H9 (cell line): Measurements from ENCODE around the gene RAPH1. TPM values are rescaled to one million over a fixed set of nuclear protein-coding genes. Genes with fewer than 3 reads are reported as not detected.

Experiments used
- DNase-seq: peaks from one replicate; pipeline ENCODE4 v3.0.0-alpha.2; 2017
- H2AFZ ChIP-seq: one replicate; pipeline ENCODE4 v1.6.1; 2013; ENCODE audit warnings: mild to moderate bottlenecking, low read length, control low read depth, moderate library complexity
- H2AK5ac ChIP-seq: 2 replicates; pipeline ENCODE4 v1.6.1; 2013; ENCODE audit warnings: low read length, control low read depth, mixed read lengths; ENCODE audit not compliant: insufficient read length
- H2BK120ac ChIP-seq: one replicate; pipeline ENCODE4 v1.6.1; 2013; ENCODE audit warnings: low read depth, mild to moderate bottlenecking, low read length, control low read depth, inconsistent platforms; ENCODE audit not compliant: poor library complexity, severe bottlenecking
- H2BK12ac ChIP-seq: 2 replicates; pipeline ENCODE4 v1.6.1; 2013; ENCODE audit warnings: low read length, control low read depth, mixed read lengths, low read depth; ENCODE audit not compliant: insufficient read length
- H2BK15ac ChIP-seq: 2 replicates; pipeline ENCODE4 v1.6.1; 2013; ENCODE audit warnings: low read depth, low read length, control low read depth
- H2BK20ac ChIP-seq: one replicate; pipeline ENCODE4 v1.6.1; 2013; ENCODE audit warnings: low read depth, mild to moderate bottlenecking, low read length, control low read depth, inconsistent platforms; ENCODE audit not compliant: poor library complexity, severe bottlenecking
- H2BK5ac ChIP-seq: 2 replicates; pipeline ENCODE4 v1.6.1; 2013; ENCODE audit warnings: low read length, control low read depth, mixed read lengths; ENCODE audit not compliant: insufficient read length
- H3K14ac ChIP-seq: 2 replicates; pipeline ENCODE4 v1.6.1; 2013; ENCODE audit warnings: low read length, control low read depth; ENCODE audit not compliant: insufficient read depth
- H3K18ac ChIP-seq: 2 replicates; pipeline ENCODE4 v1.6.1; 2013; ENCODE audit warnings: low read depth, mild to moderate bottlenecking, mixed read lengths, low read length, control low read depth; ENCODE audit not compliant: insufficient read length
- H3K23ac ChIP-seq: 2 replicates; pipeline ENCODE4 v1.6.1; 2013; ENCODE audit warnings: low read length, control low read depth, mixed read lengths, low read depth; ENCODE audit not compliant: insufficient read length
- H3K23me2 ChIP-seq: 2 replicates; pipeline ENCODE4 v1.6.1; 2013; ENCODE audit warnings: low read depth, mild to moderate bottlenecking, mixed read lengths, low read length, control low read depth; ENCODE audit not compliant: insufficient read length, poor library complexity, severe bottlenecking
- H3K27ac ChIP-seq: 2 replicates; pipeline ENCODE4 v1.5.1; 2013; ENCODE audit warnings: low read length, control low read depth, mixed read lengths, low read depth; ENCODE audit not compliant: insufficient read length
- H3K27me3 ChIP-seq: 2 replicates; pipeline ENCODE4 v1.6.1; 2013; ENCODE audit warnings: low read length, control low read depth, inconsistent platforms; ENCODE audit not compliant: insufficient read depth
- H3K4ac ChIP-seq: 2 replicates; pipeline ENCODE4 v1.6.1; 2013; ENCODE audit warnings: low read depth, mild to moderate bottlenecking, control low read depth, inconsistent platforms, low read length, moderate library complexity
- H3K4me1 ChIP-seq: 2 replicates; pipeline ENCODE4 v1.6.1; 2013; ENCODE audit warnings: low read length, control low read depth, inconsistent platforms; ENCODE audit not compliant: insufficient read depth
- H3K4me2 ChIP-seq: 2 replicates; pipeline ENCODE4 v1.6.1; 2013; ENCODE audit warnings: low read length, control low read depth, mixed read lengths; ENCODE audit not compliant: insufficient read length, insufficient read depth
- H3K56ac ChIP-seq: 2 replicates; pipeline ENCODE4 v1.6.1; 2013; ENCODE audit warnings: low read depth, mild to moderate bottlenecking, mixed read lengths, low read length, control low read depth; ENCODE audit not compliant: insufficient read length
- H3K79me1 ChIP-seq: 2 replicates; pipeline ENCODE4 v1.6.1; 2013; ENCODE audit warnings: low read depth, mild to moderate bottlenecking, moderate library complexity, low read length, control low read depth, inconsistent platforms; ENCODE audit not compliant: insufficient read depth, poor library complexity, severe bottlenecking
- H3K79me2 ChIP-seq: 2 replicates; pipeline ENCODE4 v1.6.1; 2013; ENCODE audit warnings: low read length, control low read depth, inconsistent platforms; ENCODE audit not compliant: insufficient read depth
- H3K9ac ChIP-seq: 2 replicates; pipeline ENCODE4 v1.6.1; 2013; ENCODE audit warnings: low read length, control low read depth, mixed read lengths; ENCODE audit not compliant: insufficient read length; ENCODE audit errors: extremely low read depth
- H3K9me3 ChIP-seq: one replicate; pipeline ENCODE4 v1.6.1; 2013; ENCODE audit warnings: low read depth, low read length, inconsistent platforms; ENCODE audit not compliant: control insufficient read depth
- H3T11ph ChIP-seq: one replicate; pipeline ENCODE4 v1.6.1; 2013; ENCODE audit warnings: mild to moderate bottlenecking, low read length, control low read depth, inconsistent platforms
- H4K20me1 ChIP-seq: one replicate; pipeline ENCODE4 v1.6.1; 2013; ENCODE audit not compliant: control insufficient read depth, insufficient read length, insufficient read depth
- H4K5ac ChIP-seq: 2 replicates; pipeline ENCODE4 v1.6.1; 2013; ENCODE audit warnings: low read depth, mild to moderate bottlenecking, mixed read lengths, low read length, control low read depth; ENCODE audit not compliant: insufficient read length
- H4K8ac ChIP-seq: replicated peaks from 2 replicates; pipeline ENCODE4 v1.6.1; 2013; ENCODE audit warnings: low read length, control low read depth, mixed read lengths, low read depth; ENCODE audit not compliant: insufficient read length
- H4K91ac ChIP-seq: 2 replicates; pipeline ENCODE4 v1.6.1; 2013; ENCODE audit warnings: low read depth, mild to moderate bottlenecking, moderate library complexity, mixed read lengths, low read length, control low read depth; ENCODE audit not compliant: insufficient read length
- H3K27ac Mint-ChIP-seq, 3 experiments: 2 replicates in 2 of 3; 3 replicates in 1 of 3; pipeline ENCODE4 v1.8.0; 2020 to 2021; ENCODE audit warnings: mixed read lengths in 3 of 3, mild to moderate bottlenecking in 1 of 3, moderate library complexity in 1 of 3
- H3K27me3 Mint-ChIP-seq: 2 replicates; pipeline ENCODE4 v1.8.0; 2021; ENCODE audit warnings: low read depth, mild to moderate bottlenecking, moderate library complexity, mixed read lengths
- H3K36me3 Mint-ChIP-seq, 3 experiments: 2 replicates in 2 of 3; 3 replicates in 1 of 3; pipeline ENCODE4 v1.8.0; 2020 to 2021; ENCODE audit warnings: low read depth in 3 of 3, mixed read lengths in 3 of 3; ENCODE audit not compliant: insufficient read depth in 1 of 3
- H3K4me1 Mint-ChIP-seq, 2 experiments: 2 replicates each; pipeline ENCODE4 v1.8.0; 2020; ENCODE audit warnings: mixed read lengths in 2 of 2
- H3K4me3 Mint-ChIP-seq, 2 experiments: 2 replicates in 1 of 2; 3 replicates in 1 of 2; pipeline ENCODE4 v1.8.0; 2020 to 2021; ENCODE audit warnings: mild to moderate bottlenecking in 2 of 2, mixed read lengths in 2 of 2, moderate library complexity in 1 of 2
- H3K9me3 Mint-ChIP-seq, 2 experiments: 2 replicates in 1 of 2; 3 replicates in 1 of 2; pipeline ENCODE4 v1.8.0; 2020; ENCODE audit warnings: mild to moderate bottlenecking in 2 of 2, mixed read lengths in 2 of 2, moderate library complexity in 1 of 2
- CTCF ChIP-seq: fragments of 200-600 bp; sonication (generic); conservative IDR thresholded peaks from 3 replicates; pipeline ENCODE4 v1.8.0; 2021; ENCODE audit warnings: antibody characterized with exemption, mild to moderate bottlenecking
- WGBS: extraction: QIAGEN DNeasy Blood & Tissue Kit; methylation state at CpG from one replicate; pipeline ENCODE4 v1.1.7; 2013; ENCODE audit warnings: missing lambda C conversion rate, low lambda C conversion rate, mixed read lengths; ENCODE audit not compliant: insufficient read length; ENCODE audit errors: extremely low coverage; 5-methylcytosine and 5-hydroxymethylcytosine counted together
- total RNA-seq: library from RNA; stranded (reverse); gene quantifications from 2 replicates; pipeline ENCODE4 v1.2.1, GENCODE V29; 2021

RAPH1 gene
- total RNA-seq, 1 experiment from 2014 or later = 17.1 TPM

- Histone ChIP-seq H3K79me1 (no peaks in the 10 kb centered on the region), H2AFZ (no peak overlapping the region), H4K5ac (no peak overlapping the region), H2BK15ac (no peak overlapping the region), H3K23me2 (no peaks in the 10 kb centered on the region), H3T11ph (no peak overlapping the region), H3K4me1 (no peaks in the 10 kb centered on the region; the same call in 1 of the 2 replicates), H2BK120ac (no peak overlapping the region), H3K56ac (no peak overlapping the region), H3K14ac (no peak overlapping the region), H3K9ac (no peak overlapping the region), H3K23ac (no peak overlapping the region), H3K18ac (no peak overlapping the region), H2BK5ac (no peak overlapping the region), H3K27ac (no peak overlapping the region), H3K4me2 (no peak overlapping the region), H4K20me1 (no peaks in the 10 kb centered on the region), H2AK5ac (no peak overlapping the region), H4K91ac (no peak overlapping the region), H3K79me2 (no peaks in the 10 kb centered on the region), H2BK12ac (no peak overlapping the region), H3K27me3 (no peaks in the 10 kb centered on the region), H2BK20ac (no peak overlapping the region), H4K8ac (no peak overlapping the region), H3K9me3 (no peaks in the 10 kb centered on the region), H3K4ac (no peak overlapping the region)
- Mint-ChIP-seq H3K36me3 (no peaks in the 10 kb centered on the region; a peak in 1 of 7 replicates), H3K27me3 (no peaks in the 10 kb centered on the region; the same call in 1 of the 2 replicates), H3K27ac (no peak overlapping the region), H3K4me1 (peaks cover 9 to 13% of the 10 kb centered on the region in 2 experiments), H3K9me3 (no peaks in the 10 kb centered on the region), H3K4me3 (no peak overlapping the region)
- no CpG with 5 or more reads among the region's 4 CpGs for WGBS
- no peak for TF ChIP-seq CTCF
- peak; percentile 33 for DNase-seq
Measured at GRCh38 chr2:203578759-203579643, 43.9 kb upstream of the RAPH1 start.
